GM19351 (cell line): Measurements from ENCODE around the gene STK4.

ENCODE experiments used
- ATAC-seq: cut with Tn5 transposase; IDR thresholded peaks from one replicate; pipeline ENCODE4 v1.9.1; 2021; ENCODE audit warnings: mild to moderate bottlenecking, moderate library complexity; ENCODE audit not compliant: unreplicated experiment

STK4 gene

DNA sequence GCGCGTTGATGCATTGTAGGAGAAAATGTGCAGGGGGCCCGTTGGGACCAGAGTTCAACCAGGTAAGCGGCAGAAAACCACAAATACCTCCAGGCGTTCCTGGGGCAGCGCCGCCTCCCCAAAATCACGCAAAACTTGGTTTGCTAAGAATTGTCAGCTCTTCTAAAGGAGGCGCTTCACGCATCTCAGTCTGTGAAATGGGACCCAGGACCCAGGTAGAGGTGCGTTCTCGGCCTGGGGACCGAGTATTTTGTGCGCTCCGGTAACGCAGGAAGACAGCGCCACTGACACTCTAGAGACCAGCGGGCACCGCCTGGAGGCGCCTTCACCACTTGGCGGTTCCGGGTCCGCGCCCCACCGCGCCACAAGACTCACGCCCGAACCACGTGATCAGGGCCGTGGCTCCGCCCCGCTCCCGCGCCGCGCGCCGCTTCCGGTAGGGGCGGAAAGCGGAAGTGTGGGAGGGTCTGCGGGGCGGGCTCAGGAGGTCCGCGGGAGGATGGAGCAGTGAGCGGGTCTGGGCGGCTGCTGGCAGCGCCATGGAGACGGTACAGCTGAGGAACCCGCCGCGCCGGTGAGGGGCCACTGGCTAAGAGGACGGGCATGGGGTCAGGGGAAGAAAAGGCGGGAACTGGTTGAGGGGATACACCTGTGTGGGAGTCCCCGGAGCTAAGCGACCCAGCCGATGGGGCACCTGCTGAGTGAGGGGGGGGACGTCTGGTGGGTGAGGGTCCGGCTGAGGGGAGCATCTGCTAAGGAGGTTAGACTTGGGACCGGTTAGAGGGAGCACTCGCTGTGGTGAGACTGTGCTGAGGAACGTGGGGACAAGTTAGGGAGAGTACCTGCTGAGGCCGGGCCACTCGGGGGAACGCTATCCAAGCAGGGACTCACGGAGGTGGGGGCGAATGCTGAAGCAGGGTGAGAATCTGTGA lies at the start of gene STK4:
Gene STK4, plus strand, starts transcription at position 483 of the 932 bp plus-strand sequence. Its CDS starts 57 bp downstream, at position 540.
- ATAC-seq, result peak; percentile 66

DNA sequence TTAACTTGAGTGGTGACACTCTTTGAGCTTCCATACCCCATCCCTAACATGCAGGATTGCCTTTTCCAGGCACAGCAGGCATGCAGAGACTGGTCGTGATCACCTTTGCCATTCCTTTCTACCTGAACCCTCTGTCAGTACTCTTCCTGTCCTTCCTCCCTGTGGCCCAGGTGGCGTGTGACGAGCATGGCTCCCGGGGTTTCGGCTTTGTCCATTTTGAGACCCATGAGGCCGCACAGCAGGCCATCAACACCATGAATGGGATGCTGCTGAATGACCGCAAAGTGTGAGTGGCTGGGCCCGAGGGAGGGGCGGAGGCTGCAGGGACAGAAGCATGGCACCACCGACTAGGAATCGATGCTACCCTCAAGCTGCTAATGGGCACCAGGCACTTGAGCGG lies 49.7 kb upstream of the STK4 start:
- ATAC-seq, result no peak

DNA sequence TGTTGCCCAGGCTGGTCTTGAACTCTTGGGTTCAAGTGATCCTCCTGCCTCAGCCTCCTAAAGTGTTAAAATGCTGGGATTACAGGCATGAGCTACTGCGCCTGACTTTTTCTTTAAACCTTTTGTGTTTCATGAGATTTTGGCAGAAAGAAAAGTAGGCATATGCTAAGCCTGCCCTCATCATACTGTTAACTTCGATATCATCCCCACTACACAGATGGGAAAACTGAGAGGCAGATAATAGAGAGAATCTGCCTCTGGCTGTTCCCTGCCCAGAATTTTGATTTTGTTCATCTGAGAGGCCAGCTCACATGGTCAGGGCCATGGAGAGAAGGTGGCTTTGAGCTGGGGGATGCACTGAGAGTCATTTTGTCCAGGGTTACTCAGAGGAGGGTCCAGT lies 48.9 kb upstream of the STK4 start:
- ATAC-seq, result no peak

DNA sequence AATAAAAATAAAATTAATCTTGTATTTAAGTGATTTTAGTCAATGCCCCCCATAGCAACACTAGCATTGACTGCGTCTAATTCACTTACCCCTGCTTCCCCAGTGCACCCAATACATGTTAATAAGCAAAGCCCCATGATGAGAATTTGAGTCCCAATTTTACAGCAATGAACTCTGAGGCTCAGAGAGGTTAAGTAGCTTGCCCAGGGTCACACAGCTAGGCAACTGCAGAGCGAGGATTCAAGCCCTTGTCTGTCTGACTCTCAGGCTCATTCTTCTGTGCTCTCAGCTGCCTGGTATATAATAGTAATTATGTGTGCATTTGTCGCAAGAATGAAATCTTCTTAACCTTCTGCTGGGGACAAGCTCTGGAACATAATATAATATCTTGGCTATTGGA lies 48.0 kb upstream of the STK4 start:
- ATAC-seq, result no peak

DNA sequence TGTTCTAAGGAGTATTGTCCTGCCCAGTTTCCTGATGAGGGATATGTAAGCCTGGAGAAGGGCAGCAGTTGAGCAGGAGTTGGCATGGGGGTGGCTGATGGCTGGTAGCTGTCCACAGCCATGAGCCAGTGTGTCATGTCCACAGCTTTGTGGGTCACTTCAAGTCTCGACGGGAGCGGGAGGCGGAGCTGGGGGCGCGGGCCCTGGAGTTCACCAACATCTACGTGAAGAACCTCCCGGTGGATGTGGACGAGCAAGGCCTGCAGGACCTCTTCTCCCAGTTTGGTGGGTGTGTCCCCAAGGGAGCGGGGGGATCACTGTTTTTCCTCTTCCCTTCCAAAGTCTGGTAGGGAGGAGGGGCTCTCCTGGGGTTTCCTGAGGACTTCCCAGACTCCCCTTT lies 47.6 kb upstream of the STK4 start:
- no peak for ATAC-seq

DNA sequence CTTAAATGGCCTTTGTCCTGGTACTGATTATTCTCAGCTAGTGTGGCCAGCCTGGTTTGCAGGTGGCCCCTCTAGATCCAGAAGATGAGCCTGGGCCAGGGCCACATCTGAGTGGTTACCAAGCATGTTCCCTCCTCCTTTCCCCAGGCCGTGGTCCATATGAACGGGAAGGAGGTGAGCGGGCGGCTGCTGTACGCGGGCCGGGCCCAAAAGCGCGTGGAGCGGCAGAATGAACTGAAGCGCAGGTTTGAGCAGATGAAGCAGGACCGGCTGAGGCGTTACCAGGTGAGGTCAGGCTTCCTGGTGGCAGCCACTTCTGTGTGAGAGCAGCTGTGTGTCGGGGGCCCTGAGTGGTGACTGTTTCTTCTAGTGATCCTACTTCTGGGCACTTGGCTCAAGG lies 44.9 kb upstream of the STK4 start:
- no peak for ATAC-seq

DNA sequence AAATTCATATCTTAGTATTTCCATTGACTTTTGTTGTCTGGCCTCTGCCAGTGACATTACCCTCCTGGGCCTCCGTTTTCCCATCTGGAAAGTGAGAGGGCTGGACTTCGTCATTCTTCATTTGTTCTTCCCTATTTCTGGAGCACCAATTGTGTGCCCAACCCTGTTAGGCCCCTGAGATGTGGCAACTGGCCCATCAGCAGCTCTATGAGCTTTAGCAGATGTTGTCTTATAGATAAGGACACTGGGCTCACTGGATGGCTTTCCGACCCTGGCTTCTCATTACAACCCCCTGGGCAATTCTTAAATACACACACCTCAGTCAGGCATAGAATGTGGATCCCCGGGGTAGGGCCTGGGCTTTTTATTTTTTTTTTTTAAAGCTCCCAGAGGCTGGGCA lies 41.8 kb upstream of the STK4 start:
- no peak for ATAC-seq

DNA sequence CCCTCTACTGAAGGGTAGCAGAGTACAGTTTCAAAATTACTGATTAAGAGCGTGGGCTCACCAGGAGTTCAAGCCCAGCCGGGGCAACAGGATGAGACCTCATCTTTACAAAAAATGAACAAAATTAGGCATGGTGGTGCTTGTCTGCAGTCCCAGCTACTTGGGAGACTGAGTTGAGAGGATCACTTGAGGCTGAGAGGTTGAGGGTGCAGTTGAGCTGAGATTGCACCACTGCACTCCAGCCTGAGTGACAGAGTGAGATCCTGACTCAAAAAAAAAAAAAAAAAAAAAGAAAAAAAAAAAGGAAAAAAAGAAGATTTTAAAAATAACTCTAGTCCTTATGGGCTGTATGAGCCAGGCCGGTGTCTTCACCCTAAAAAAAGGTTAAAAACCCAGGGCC lies 37.7 kb upstream of the STK4 start:
- ATAC-seq, result no peak

DNA sequence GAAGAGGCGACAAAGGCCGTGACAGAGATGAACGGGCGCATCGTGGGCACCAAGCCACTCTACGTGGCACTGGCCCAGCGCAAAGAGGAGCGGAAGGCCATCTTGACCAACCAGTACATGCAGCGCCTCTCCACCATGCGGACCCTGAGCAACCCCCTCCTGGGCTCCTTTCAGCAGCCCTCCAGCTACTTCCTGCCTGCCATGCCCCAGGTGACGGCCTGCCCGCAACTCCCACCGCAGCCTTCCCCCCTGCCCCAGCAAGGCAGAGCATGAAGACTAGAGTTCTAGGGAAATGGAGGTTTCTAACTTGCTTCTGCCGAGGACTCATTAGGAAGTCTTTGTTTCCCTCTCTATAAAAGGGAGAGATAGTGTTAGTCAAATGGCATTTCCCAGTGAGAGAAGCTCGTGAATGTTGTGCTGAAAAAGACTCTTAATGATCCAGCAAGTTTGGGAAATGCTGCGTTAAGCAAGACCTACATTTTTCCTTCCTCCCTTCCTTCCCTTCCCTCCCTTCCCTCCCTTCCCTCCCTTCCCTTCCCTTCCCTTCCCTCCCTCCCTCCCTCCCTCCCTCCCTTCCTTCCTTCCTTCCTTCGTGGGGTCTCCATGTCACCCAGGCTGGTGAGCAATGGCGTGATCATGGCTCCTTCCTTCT lies 35.7 kb upstream of the STK4 start:
- ATAC-seq, result no peak

DNA sequence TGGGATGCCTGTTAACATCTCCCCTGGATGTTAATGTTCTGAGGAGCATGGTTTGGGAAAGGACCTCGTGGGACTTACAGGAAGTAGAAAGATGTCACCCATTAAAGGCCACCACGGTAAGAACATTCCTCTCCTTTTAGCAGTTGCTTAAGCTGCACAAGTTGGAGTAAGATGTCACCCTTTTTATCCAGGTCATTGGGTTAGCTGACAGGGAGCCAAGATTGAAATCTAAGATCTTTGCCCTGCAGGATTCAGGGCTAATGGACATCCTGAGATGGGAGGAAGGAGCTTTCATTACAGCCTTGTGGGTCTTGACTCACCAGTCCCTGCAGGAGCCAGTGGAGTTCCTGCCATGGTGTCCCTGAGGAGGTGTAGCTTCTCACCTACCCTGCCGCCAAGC lies 34.4 kb upstream of the STK4 start:
- ATAC-seq, result no peak

DNA sequence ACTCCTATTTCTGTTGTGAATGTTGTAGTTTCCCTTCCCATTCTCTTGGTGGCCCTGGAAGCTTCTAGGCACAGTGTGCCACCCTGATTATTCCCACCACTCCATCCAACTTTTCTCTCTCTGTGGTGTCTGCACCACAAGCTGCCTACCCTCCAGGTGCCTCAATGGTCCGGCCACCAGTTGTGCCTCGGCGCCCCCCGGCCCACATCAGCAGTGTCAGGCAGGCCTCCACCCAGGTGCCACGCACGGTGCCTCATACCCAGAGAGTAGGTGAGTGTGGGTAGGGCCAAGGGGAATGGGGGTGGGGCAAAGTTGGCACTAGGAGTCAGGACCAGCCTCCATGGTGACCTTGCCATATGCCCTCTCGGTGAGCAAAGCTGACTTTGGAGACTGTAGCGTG lies 33.4 kb upstream of the STK4 start:
- no peak for ATAC-seq

DNA sequence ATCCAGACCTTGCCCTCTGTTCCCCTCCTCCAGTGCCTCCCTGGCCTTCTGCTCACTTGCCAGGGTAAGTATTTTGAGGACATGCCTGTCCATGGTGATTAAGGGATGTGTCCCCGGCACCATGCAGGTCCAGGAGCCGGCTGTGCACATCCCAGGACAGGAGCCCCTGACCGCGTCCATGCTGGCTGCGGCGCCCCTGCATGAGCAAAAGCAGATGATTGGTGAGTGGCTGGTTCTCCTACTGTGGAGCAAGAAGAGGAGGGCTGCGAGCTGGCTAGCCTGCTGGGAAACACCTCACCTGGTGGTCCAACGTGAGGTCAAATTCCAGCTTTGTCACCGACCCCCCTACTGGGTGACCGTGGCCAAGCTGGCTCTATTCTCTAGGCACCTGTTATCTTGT lies 29.8 kb upstream of the STK4 start:
- no peak for ATAC-seq

DNA sequence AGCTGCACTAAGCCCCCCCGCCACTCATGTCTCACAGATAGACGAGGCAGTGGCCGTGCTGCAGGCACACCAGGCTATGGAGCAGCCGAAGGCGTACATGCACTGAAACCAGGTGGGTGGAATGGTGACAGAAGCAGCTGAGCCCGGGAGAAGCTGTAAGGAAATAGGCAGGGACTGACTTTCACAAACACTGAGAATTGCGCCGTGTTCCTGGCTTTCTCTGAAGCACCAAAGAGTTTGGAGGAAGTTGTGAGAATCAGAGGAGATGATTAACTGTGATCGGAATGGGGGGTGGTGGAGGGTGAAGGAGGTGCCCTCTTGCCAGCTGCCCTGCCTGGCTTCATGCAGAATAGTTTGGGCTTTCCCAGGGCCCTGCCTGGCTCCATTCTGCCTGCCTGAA lies 27.7 kb upstream of the STK4 start:
- ATAC-seq, result no peak

DNA sequence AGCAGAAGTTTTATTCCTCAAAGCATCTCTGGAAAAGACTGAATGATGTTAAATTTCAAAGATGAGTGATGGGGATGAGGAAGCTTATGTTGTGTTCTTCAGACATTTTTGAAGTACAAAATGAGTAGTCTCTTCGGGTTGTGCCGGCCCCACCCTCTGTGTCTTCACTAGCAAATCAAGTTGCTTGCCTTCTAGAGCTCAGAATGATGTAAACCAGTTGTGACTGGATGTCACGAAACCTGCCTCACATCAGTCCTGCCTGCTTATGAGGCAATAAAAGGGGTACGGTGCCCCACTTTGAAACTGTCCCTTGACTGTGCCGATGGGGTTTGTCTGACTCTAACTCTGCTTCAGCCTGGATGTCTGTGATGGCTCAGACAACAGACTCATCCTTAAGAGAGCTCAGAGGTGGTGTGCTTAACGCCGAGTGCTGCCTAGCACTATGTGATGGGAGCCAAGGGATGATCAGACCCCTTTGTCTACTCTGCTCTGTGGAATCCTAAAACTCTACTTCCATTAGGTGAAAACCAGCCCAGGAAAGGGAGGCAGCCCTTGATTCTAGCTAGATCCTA lies 25.1 kb upstream of the STK4 start:
- ATAC-seq, result no peak

DNA sequence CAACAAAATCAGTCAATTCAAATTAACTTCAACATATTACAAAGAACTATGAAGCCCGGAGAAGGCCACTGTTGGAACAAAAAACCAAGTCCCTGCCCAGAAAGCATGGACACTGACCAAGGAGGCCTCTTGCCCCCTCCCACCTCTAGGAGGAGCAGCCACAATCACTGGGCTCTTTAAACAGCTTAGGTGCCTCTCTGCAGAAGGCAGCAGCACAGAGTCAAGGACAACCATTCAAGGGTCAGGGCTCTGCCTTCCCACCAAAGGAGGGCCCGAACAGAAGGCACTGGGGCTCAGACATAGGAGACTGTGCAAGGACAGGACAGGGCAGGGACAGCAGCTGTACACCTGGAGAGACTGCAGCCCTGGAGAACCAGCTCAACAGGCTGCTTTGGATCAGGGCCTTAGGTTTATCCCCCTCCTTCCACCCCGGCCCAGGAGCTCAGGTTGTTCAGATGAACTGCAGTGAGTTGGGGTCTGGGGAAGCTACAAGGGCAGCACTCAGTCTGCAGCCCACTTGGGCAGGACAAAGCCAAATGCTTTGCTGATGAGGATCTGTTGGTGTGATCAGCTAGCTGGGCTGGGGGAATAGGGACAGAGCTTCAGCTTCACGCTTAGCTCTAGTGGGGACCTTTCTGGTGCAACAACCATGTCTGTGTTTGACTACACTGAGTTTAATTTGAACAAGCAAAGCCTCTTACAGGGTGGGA lies 23.9 kb upstream of the STK4 start:
- ATAC-seq, result no peak

DNA sequence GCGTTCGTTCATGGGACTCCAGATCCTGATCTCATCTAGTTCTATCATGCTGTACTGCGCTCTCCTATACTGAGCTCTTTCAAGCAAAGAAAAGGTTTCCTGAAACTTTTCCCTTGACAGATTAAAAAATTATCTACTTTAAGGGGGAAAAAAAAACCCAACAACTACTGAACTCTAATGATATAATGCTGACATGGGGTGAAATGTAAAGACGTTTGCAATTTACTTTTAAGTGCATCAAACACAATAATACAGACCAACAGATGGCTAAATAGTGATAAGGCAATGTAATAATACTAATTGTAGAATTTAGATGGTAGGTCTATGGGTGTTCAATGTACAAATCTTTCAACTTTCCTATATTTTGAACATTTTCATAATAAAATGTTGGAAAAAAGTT lies 22.5 kb upstream of the STK4 start:
- no peak for ATAC-seq

DNA sequence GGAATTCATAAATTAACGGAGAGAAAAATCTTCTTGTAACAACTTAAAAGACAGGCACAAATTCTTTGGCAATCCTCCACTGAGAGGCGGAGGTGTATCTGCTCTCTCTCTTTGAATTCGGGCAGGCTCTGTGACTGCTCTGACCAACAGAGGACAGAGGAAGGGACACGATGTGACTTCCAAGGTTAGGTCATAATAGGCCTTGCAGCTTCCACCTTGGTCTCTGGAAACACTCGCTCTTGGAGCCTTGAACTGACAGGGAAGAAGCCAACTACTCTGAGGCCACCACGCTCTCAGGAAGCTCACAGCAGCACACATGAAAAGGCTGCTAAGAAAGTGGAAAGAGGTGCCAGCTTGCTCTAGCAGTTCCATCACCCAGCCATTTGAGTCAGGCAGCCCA lies 21.1 kb upstream of the STK4 start:
- no peak for ATAC-seq

DNA sequence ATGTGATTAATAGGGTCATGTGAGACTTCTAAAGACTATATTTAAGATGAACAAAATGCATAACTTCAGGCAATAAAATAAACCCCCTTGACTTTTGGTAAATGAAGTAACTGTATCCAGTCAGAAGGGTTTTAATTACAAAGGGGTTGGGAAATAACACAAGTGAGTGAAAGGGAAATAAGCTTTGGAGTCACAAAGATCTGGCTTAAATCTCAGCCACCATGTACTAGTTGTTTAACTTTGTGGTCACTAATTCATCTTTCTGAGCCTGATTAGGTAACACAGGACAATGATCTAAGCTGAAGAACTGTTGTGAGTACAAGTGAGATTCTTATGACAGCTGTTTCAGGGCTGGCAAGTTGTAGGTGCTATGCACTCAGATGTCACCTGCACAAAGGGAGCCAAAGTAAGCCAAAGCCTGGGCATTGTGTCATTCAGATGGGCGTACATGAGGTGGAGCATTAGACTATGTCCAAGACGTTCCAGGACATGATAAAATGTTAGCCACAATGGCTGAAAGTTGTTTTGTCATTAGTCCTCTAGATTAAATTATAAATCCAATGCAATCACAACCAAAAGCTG lies 19.9 kb upstream of the STK4 start:
- ATAC-seq, result no peak

DNA sequence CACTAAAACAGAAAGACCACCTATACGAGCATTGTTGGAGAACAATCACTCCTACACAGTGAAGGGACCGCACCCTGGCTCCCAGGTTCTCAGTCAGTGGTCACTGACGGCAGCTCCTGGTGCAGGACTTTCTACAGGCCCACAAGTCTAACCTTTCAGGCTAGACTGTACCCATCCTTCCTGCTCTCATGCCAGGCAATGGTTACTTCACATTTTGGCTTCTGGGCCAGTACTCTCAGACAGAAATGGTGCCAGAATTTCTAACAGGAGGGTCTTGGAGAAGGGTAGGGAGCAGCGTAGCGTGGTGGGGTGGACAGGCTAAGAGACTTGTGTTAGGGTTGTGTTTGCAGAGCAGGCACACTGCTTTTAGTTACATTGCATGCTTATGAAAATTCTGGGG lies 18.2 kb upstream of the STK4 start:
- no peak for ATAC-seq

DNA sequence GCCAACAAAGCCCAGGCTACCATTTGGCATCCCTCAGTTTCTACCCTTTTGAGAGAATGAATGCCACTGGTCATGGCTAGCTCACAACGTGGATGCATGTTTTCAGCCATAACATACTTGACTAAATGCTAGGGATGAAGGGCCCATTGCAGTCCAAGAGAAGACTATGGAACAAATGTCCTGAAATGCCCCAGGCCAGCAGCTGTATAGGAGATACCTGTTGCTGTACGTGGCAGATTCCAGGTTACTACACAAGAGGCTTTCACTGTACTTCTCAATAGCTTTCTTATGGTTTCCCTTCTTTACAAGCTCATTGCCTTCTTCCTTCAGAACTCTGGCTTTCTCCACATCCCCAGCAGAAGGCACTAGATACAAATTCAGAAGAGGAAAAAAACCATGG lies 17.8 kb upstream of the STK4 start:
- no peak for ATAC-seq

DNA sequence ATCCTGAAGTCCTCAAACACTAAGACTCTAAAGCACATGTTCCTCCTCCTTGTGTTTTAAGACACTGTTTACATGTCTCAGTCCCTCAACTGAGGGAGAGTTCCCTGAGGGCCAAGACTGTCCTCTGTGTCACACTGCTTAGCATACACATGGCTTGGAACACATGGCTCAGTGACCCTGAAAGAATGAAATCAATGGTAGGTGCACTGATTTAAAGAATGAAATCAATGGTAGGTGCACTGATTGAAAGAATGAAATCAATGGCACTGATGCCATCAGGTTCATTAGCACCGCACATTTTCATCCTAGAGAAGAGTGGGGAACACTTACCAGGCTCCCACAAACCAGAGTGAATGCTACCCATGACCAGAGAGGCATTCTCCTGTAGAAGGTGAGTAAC lies 15.9 kb upstream of the STK4 start:
- no peak for ATAC-seq
